ENCODE measurements around the gene ADARB2.

Gene ADARB2

DNA sequence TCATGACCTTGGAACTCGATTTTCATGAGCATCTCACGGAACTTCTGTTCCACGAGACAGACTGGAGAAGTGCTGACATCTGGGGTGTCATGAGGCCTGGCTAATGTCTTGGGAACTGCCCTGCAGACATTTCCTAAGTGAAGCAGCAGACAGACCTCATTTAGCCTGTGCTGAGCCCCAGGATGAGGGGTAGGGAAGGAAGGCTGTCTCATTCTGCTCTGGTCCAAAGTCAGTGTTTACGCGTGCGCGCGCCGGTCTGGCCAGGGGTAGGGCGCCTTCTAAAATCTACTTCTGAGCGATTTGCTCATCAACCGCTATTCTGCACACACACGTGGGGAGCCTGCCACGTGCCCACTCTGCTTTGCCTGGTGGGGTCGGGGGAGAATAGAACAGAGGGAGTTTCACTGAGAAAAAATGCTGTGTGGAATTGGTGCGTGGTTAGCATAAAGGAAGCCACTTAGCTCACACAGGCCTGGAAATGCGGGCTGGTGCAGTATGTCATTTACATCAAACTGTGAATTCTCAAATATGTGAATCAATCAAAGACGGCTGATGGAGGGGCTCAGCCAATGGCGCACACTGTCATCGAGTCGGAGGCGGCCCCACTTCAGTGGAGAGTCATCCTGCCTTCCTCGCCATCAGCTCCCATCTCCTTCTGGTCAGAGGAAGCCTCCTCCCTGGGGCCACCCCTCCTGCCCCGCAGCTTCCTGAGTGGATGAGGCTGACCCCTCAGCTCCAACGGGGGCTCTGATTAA lies 335.1 kb downstream of the ADARB2 start:
- ChIA-PET POLR2A (no interaction called here), CTCF (no interaction called here)
- no peak for DNase-seq (ENCODE audit: extremely low spot score)
- TF ChIP-seq FOXK2 (IDR thresholded peaks at IDR 0.05) (no peak), HDGF (IDR thresholded peaks at IDR 0.05; ENCODE audit: borderline replicate concordance) (no peak), NFRKB (IDR thresholded peaks at IDR 0.05) (no peak)
- TF ChIP-seq, protein P1, sequence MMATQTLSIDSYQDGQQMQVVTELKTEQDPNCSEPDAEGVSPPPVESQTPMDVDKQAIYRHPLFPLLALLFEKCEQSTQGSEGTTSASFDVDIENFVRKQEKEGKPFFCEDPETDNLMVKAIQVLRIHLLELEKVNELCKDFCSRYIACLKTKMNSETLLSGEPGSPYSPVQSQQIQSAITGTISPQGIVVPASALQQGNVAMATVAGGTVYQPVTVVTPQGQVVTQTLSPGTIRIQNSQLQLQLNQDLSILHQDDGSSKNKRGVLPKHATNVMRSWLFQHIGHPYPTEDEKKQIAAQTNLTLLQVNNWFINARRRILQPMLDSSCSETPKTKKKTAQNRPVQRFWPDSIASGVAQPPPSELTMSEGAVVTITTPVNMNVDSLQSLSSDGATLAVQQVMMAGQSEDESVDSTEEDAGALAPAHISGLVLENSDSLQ (IDR thresholded peaks at IDR 0.05) = no peak

DNA sequence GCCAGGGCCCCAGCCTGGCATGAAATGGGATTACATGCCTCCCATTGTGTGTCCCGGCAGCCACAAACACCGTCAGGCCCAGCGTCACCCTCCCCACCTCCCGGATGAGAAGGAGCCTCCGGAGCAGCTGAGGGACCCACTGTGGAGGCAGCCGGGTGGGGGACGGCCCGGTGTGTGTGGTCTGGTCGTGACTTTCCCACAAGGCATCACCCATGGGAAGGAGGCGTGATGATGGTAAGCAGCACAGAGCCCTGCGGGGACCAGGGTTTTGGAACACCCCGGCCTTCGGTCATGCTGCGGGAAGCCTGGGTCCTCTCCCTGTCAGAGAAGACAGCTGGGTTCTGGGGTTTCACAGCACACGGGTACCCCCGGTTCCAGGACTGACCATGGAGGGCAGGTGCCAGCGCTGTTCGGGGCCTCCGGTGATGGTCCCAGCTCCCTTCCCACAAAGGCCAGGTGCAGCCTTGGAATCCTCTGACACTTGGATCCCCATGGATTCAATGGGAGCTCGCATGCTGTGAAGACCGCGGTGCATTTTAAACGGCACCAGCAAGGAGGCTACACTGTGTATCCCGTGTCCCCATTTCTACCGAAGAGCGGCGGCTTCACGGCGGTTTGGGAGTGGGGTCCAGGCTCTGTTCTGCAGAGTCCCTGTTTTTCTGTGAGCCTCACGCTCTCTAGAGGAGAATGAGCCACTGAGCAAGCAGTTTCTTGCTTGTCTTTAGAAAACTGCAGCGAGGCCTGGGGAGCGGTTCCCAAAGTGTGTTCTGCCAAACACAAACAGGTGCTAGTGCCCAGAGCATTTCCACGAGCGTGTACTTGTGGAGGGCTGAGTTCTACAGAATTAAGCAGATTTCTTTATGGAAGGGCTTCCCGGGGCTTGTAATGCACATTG lies 336.0 kb downstream of the ADARB2 start:
- ChIA-PET CTCF (no interaction called here), POLR2A (no interaction called here)
- DNase-seq (ENCODE audit: extremely low spot score) = no peak
- TF ChIP-seq FOXM1 (IDR thresholded peaks at IDR 0.05; ENCODE audit: borderline replicate concordance) (no peak), BHLHE40 (IDR thresholded peaks at IDR 0.05; ENCODE audit: borderline replicate concordance) (no peak), NFRKB (IDR thresholded peaks at IDR 0.05) (no peak), HDGF (IDR thresholded peaks at IDR 0.05; ENCODE audit: borderline replicate concordance) (no peak), ARNT (IDR thresholded peaks at IDR 0.05) (no peak), SUZ12 (IDR thresholded peaks at IDR 0.05) (no peak), TARDBP (IDR thresholded peaks at IDR 0.05) (no peak), L3MBTL2 (conservative IDR thresholded peaks at IDR 0.05) (no peak), LEF1 (IDR thresholded peaks at IDR 0.05; ENCODE audit: borderline replicate concordance) (no peak), ELF4 (IDR thresholded peaks at IDR 0.05) (no peak), SP1 (IDR thresholded peaks at IDR 0.05) (no peak), CTBP1 (IDR thresholded peaks at IDR 0.05; ENCODE audit: borderline replicate concordance) (no peak), ZNF384 (IDR thresholded peaks at IDR 0.05) (no peak), FOXA1 (IDR thresholded peaks at IDR 0.05) (no peak), FOXK2 (IDR thresholded peaks at IDR 0.05) (no peak)
- TF ChIP-seq, protein P1 (IDR thresholded peaks at IDR 0.05) = no peak

DNA sequence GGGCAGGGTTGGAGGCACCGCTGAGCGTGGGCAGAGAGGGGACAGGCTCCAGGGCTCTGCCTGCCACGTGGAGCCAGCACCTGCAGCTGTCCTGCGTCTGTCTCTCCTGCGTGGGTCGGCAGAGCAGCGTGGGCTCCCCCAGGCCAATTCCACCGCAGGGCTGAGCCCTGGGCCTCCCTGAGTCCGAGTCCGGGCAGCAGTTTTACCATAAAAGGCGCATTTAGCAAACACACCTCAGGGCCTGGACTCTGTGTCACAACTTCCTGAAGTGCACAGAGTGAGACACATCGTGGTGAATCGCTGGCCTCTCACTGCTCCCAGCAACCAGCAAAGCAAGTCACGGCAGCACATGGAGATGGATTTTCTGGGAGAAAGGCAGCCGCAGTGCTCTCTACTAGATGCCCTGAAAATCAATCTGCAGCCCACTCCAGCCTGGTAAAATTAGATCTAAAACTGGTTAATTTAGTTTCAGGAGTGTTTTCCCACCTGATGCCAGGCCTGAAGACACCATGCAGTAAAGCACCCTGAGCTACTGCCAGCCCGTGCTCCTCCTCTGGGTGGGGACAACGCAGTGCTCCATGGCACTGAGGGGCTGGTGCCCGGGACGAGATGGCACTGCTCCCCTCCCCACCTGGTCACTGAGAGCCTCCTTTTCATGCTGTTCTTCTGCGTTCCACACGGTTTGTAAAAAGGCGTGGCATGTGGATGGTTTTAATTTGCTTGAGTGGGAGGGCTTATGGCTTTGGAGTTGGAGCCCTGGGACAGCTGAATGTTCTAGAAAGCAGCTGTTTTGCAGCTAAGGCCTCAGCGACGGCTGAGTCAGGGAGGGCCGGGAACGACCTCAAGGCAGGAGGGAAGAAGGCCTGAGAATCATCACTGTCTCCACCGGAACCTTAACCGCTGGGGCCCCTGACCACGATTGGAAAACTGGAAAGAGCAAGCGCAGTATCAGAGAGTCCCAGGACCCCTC lies 336.9 kb downstream of the ADARB2 start:
- POLR2A ChIA-PET = no interaction called here
- CTCF ChIA-PET = no interaction called here
- TF ChIP-seq TARDBP (IDR thresholded peaks at IDR 0.05) = no peak
- no peak for TF ChIP-seq BHLHE40 (IDR thresholded peaks at IDR 0.05; ENCODE audit: borderline replicate concordance)
- no peak for TF ChIP-seq ARNT (IDR thresholded peaks at IDR 0.05)
- TF ChIP-seq, protein P1 (IDR thresholded peaks at IDR 0.05) = no peak
- TF ChIP-seq FOXM1 (IDR thresholded peaks at IDR 0.05; ENCODE audit: borderline replicate concordance) = no peak
- no peak for TF ChIP-seq L3MBTL2 (conservative IDR thresholded peaks at IDR 0.05)
- TF ChIP-seq FOXK2 (IDR thresholded peaks at IDR 0.05) = no peak
- TF ChIP-seq NFRKB (IDR thresholded peaks at IDR 0.05) = no peak
- no peak for TF ChIP-seq SP1 (IDR thresholded peaks at IDR 0.05)
- TF ChIP-seq LEF1 (IDR thresholded peaks at IDR 0.05; ENCODE audit: borderline replicate concordance) = no peak
- no peak for TF ChIP-seq ELF4 (IDR thresholded peaks at IDR 0.05)
- no peak for TF ChIP-seq HDGF (IDR thresholded peaks at IDR 0.05; ENCODE audit: borderline replicate concordance)
- no peak for TF ChIP-seq SUZ12 (IDR thresholded peaks at IDR 0.05)
- TF ChIP-seq FOXA1 (IDR thresholded peaks at IDR 0.05) = no peak
- DNase-seq (ENCODE audit: extremely low spot score) = no peak

DNA sequence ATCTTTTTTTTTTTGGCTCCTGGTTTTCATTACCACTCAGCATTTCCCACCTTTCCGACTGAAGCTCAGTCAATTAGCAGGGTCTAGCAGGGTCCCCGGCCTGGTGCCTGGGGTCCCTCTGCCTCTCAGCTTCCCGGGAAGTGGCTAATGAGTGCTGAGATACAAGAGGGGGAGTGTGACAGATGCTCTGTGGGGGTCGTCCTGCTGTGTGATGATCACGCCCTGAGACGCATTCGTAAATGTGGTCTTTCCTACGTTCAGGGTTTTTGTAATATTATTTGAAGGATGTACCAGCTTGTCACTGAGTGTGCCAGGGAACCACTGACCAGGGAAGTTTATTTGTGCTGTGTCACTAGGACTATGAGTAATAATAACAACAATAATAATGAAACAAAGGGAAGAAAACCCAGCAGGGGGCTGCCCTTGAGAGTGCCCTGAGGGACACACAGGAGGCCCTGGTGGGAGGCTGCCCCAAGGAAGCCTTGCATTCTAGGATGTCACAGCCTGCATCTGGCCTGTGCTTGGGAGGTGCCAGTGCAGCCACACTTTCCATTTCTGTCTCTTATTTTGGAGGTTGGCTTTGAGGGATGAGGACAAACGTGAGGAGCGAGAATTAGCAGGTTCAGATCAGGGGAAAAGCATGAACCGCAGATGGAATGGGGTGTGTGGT lies 337.8 kb downstream of the ADARB2 start:
- POLR2A ChIA-PET = no interaction called here
- CTCF ChIA-PET = no interaction called here
- TF ChIP-seq, protein P1 (IDR thresholded peaks at IDR 0.05) = no peak
- TF ChIP-seq ZNF384 (IDR thresholded peaks at IDR 0.05) (no peak), HDGF (IDR thresholded peaks at IDR 0.05; ENCODE audit: borderline replicate concordance) (no peak)
- DNase-seq (ENCODE audit: extremely low spot score) = no peak

Data from HEK293T (cell line).